Aorta (tissue), 5 donors: ENCODE measurements around the gene ANXA2R. TPM values are rescaled to one million over a fixed set of nuclear protein-coding genes. Genes with fewer than 3 reads are reported as not detected.

Experiments used
- ATAC-seq: fragments of 200-7000 bp; cut with Tn5 transposase; one replicate; pipeline ENCODE4 v1.9.1; 2022; ENCODE audit warnings: moderate library complexity; ENCODE audit not compliant: low FRiP score
- DNase-seq, 2 donors: peaks; one replicate each; pipeline ENCODE4 v3.0.0-alpha.2; 2020
- H3K27ac ChIP-seq, 2 donors: one replicate each; pipeline ENCODE4 v1.5.1; 2013; ENCODE audit warnings: low read length in 2 of 2, mild to moderate bottlenecking in 2 of 2, moderate library complexity in 2 of 2, control low read depth in 1 of 2, inconsistent platforms in 1 of 2, low read depth in 1 of 2
- H3K27me3 ChIP-seq, 2 donors: one replicate each; pipeline ENCODE4 v1.6.1; 2013; ENCODE audit warnings: control low read depth in 1 of 2, low read length in 1 of 2, mild to moderate bottlenecking in 1 of 2, moderate library complexity in 1 of 2; ENCODE audit not compliant: insufficient read depth in 2 of 2, control insufficient read depth in 1 of 2
- H3K36me3 ChIP-seq, 2 donors: one replicate each; pipeline ENCODE4 v1.6.1; 2013; ENCODE audit warnings: control low read depth in 1 of 2, low read length in 1 of 2, mild to moderate bottlenecking in 1 of 2; ENCODE audit not compliant: insufficient read depth in 2 of 2, control insufficient read depth in 1 of 2
- H3K4me1 ChIP-seq, 2 donors: one replicate each; pipeline ENCODE4 v1.6.1; 2013; ENCODE audit warnings: low read length in 2 of 2, control low read depth in 1 of 2, mild to moderate bottlenecking in 1 of 2, moderate library complexity in 1 of 2; ENCODE audit not compliant: insufficient read depth in 2 of 2, control insufficient read depth in 1 of 2
- H3K4me3 ChIP-seq, 2 donors: one replicate each; pipeline ENCODE4 v1.5.1; 2013; ENCODE audit warnings: low read length in 2 of 2, control low read depth in 1 of 2, mild to moderate bottlenecking in 1 of 2
- H3K9me3 ChIP-seq: one replicate; pipeline ENCODE4 v1.6.1; 2013; ENCODE audit warnings: mild to moderate bottlenecking, low read length; ENCODE audit not compliant: control insufficient read depth
- WGBS, 2 donors: extraction: QIAGEN DNeasy Blood & Tissue Kit; methylation state at CpG; one replicate each; pipeline ENCODE4 v1.1.7; 2013; 5-methylcytosine and 5-hydroxymethylcytosine counted together
- intact Hi-C, 2 donors: fragments of 100-400 bp; cut with DNase I; formaldehyde crosslinking; loops; one replicate each; pipeline versions ENCODE4 v1.14.2 to v1.15.0; 2022
- polyA plus RNA-seq, 2 donors: library from polyadenylated mRNA; stranded (reverse); fragments of 200-250 nt; gene quantifications; one replicate each; pipeline ENCODE4 v1.2.3, GENCODE V29; 2013
- total RNA-seq, 2 donors: library from RNA; stranded (reverse); fragmentation: NEBNext Ultra II Directional; extraction: Animal tissue kit (Norgen Biotek cat#: 25700); gene quantifications; one replicate each; pipeline ENCODE4 v1.2.1, GENCODE V29; 2021
- donor health status: healthy with polysubstance abuse.
- donor health status: Bipolar disorder and iron deficiency.
- donor health status: DM: no; HTN: no; CAD: no.
- donor health status: DM: no; HTN: no; CAD: no.
- donor health status: DM: yes; HTN: yes; CAD: no.

The ANXA2R gene
- total and polyA plus RNA-seq, 4 donors: 0.38 to 6.4 (median 3.2) TPM

DNA sequence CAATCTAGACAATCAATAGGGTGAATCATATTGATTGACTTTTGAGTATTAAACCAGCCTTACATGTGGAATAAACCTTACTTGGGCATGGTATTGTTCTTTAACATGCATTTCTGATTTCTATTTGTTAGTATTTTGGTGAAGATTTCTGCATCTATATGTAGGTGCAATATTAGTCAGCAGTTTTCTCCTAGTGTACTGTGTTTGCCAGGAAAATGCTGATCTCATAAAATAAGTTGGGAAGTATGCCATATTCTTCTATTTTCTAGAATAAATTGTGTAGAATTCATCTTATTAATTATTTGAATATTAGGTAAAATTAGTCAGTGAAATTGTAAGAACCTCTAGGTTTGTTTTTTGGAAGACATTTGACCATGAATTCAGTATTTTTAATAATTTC, 38.4 kb downstream of the ANXA2R start:
- intact Hi-C loops: no loop called here
- Histone ChIP-seq H3K4me1 (no peaks in the 10 kb centered on the region), H3K36me3 (no peaks in the 10 kb centered on the region), H3K9me3 (peaks cover 1% of the 10 kb centered on the region), H3K4me3 (no peak overlapping the region), H3K27me3 (no peaks in the 10 kb centered on the region), H3K27ac (no peak overlapping the region)
- ATAC-seq: no peak
- DNase-seq: no peak

GRCh38 chr5:43000914-43001313, 39.2 kb downstream of the ANXA2R start:
- intact Hi-C loops: no loop called here
- DNase-seq: no peak
- Histone ChIP-seq H3K36me3 (no peaks in the 10 kb centered on the region), H3K4me1 (no peaks in the 10 kb centered on the region), H3K4me3 (no peak overlapping the region), H3K9me3 (no peaks in the 10 kb centered on the region), H3K27ac (no peak overlapping the region), H3K27me3 (no peaks in the 10 kb centered on the region)
- 39 to 49% methylated on average over 6 of the region's 6 CpGs for WGBS, 2 donors
- no peak for ATAC-seq

GRCh38 chr5:43000111-43000840, 39.8 kb downstream of the ANXA2R start:
- Histone ChIP-seq H3K4me3 (no peak overlapping the region), H3K27me3 (no peaks in the 10 kb centered on the region), H3K36me3 (no peaks in the 10 kb centered on the region), H3K4me1 (peaks cover 0 to 2% of the 10 kb centered on the region in 2 donors), H3K9me3 (no peaks in the 10 kb centered on the region), H3K27ac (no peak overlapping the region)
- ATAC-seq (peak; percentile 54), DNase-seq (no peak)
- intact Hi-C loops: no loop called here
- WGBS, 2 donors: 11% methylated on average over 40 of the region's 40 CpGs

- H3K4me3 ChIP-seq: peak overlapping the region in 1 of 2 donors; percentile 38
- no peaks in the 10 kb centered on the region for H3K9me3 ChIP-seq
- H3K4me1 ChIP-seq: peaks cover 0 to 3% of the 10 kb centered on the region in 2 donors
- DNase-seq (no peak), ATAC-seq (no peak)
- intact Hi-C loops: loop anchor here in 1 of 2 donors (2.0 kb wide), 2 partner anchors 13 to 45 kb away; partner anchors contain the start of gene ANXA2R
- no peaks in the 10 kb centered on the region for H3K36me3 ChIP-seq
- H3K27me3 ChIP-seq: no peaks in the 10 kb centered on the region
- WGBS, 2 donors: 16 to 19% methylated on average over 10 of the region's 10 CpGs
- H3K27ac ChIP-seq: peak overlapping the region in 1 of 2 donors; percentile 29
Measured at GRCh38 chr5:42995360-42995751, 44.8 kb downstream of the ANXA2R start.

- ATAC-seq: peak; percentile 92
- peak; percentile 92 for DNase-seq
- H3K4me1 ChIP-seq: peaks cover 0 to 3% of the 10 kb centered on the region in 2 donors
- intact Hi-C loops: loop anchor here (1.0 to 5.0 kb wide), 5 partner anchors 14 to 128 kb away; partner anchors contain the start of genes ANXA2R (in 1 of the 2) and ZNF131 (in 1 of the 2)
- H3K36me3 ChIP-seq: no peaks in the 10 kb centered on the region
- H3K4me3 ChIP-seq: peak overlapping the region; percentile 1 to 56
- H3K27me3 ChIP-seq: no peaks in the 10 kb centered on the region
- peak overlapping the region in 1 of 2 donors; percentile 61 for H3K27ac ChIP-seq
- no peaks in the 10 kb centered on the region for H3K9me3 ChIP-seq
- WGBS, 2 donors: 5 to 6% methylated on average over 52 of the region's 52 CpGs
Measured at GRCh38 chr5:42994555-42995359, 45.4 kb downstream of the ANXA2R start.

- intact Hi-C loops: loop anchor here (1.0 to 5.0 kb wide), 5 partner anchors 15 to 128 kb away; partner anchors contain the start of genes ANXA2R (in 1 of the 2) and ZNF131 (in 1 of the 2)
- 23 to 25% methylated on average over 6 of the region's 6 CpGs for WGBS, 2 donors
- Histone ChIP-seq H3K9me3 (no peaks in the 10 kb centered on the region), H3K4me3 (peak overlapping the region in 1 of 2 donors; percentile 1), H3K27ac (peak overlapping the region in 1 of 2 donors; percentile 61), H3K27me3 (no peaks in the 10 kb centered on the region), H3K36me3 (no peaks in the 10 kb centered on the region), H3K4me1 (peaks cover 0 to 3% of the 10 kb centered on the region in 2 donors)
- DNase-seq (no peak), ATAC-seq (no peak)
Measured at GRCh38 chr5:42994246-42994554, 45.9 kb downstream of the ANXA2R start.

GRCh38 chr5:42993516-42994245, 46.4 kb downstream of the ANXA2R start:
- no peaks in the 10 kb centered on the region for H3K27me3 ChIP-seq
- H3K27ac ChIP-seq: peak overlapping the region in 1 of 2 donors; percentile 55
- H3K36me3 ChIP-seq: no peaks in the 10 kb centered on the region
- H3K9me3 ChIP-seq: no peaks in the 10 kb centered on the region
- peak; percentile 16 for ATAC-seq
- intact Hi-C loops: loop anchor here (1.0 to 5.0 kb wide), 7 partner anchors 15 to 129 kb away; partner anchors contain the start of genes ANXA2R (in 2 of the 2) and ZNF131 (in 1 of the 2)
- peak in 1 of 2 donors; percentile 53 for DNase-seq
- peaks cover 0 to 3% of the 10 kb centered on the region in 2 donors for H3K4me1 ChIP-seq
- 20 to 22% methylated on average over 34 of the region's 34 CpGs for WGBS, 2 donors
- H3K4me3 ChIP-seq: peak overlapping the region in 1 of 2 donors; percentile 30
